NCI-H524 (cell line): Measurements from ENCODE around the gene RASGEF1C.

Experiments
- DNase-seq, 2 experiments: peaks; one replicate each; lab custom pipeline; 2025; lab: John Stamatoyannopoulos, UW

Gene RASGEF1C

DNA sequence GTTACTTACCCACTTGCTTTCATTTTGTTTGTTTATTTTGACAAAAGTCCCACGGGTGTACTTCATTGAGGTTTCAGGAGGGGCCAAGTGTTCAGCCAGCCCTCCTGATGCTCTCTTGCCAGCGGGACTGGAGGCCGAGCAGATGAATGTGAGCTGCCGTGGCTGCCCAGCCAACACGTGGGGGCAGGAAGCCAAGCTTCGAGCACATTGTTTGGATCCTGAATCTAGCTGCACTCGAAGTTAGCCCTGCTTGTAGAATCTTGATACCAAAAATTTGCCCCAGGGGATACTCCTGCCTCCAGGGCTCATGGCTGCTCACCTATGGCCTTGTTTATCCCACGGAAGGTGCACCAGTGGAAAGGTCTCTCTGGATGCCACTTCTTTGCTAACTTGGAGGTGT, 49.3 kb downstream of the RASGEF1C start:
- DNase-seq, result no peak

DNA sequence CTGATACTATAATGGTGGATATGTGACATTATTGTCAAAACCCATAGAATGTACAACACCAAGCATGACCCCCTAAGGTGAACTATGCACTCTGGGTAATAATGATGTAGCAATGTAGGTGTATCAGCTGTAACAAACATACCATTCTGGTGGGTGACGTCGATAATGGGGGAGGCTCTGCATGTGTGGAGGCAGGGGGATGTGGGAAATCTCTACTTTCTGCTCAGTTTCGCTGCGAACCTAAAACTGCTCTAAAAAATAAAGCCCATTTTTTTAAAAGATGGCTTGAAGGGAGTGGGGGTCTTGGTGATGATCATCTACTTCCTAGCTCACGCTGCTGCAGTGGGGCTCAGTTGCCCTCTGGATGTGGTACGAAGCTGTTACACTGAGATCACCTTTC, 51.1 kb downstream of the RASGEF1C start:
- DNase-seq, result no peak

GRCh38 chr5:180156141-180156540, 52.9 kb downstream of the RASGEF1C start:
- DNase-seq, result peak; percentile 56 to 65

GRCh38 chr5:180155365-180155926, 53.6 kb downstream of the RASGEF1C start:
- peak; percentile 78 to 94 for DNase-seq

GRCh38 chr5:180154821-180155364, 54.1 kb downstream of the RASGEF1C start:
- no peak for DNase-seq

DNA sequence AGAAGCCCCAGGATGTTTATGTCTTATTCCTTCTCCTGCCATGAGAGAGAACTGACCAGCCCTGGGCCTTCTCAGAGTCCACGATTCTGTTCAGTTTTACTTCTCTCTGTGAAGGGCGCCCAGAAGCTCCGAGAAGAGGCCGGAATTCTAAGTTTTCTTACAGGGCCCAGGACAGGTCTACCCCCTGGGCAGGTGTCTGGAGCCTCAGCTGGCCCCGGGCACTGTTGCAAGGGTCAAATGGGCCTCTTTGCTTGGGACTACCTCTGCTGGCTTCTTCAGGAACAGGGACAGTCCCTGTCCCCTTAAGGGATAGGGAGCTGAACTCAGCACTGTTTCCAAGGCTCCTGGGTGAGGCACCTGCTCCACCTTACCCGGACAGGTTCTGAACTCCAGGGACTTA, 55.0 kb downstream of the RASGEF1C start:
- DNase-seq, result no peak

- no peak for DNase-seq
Observed at GRCh38 chr5:180153099-180153498, 55.9 kb downstream of the RASGEF1C start.

- no peak for DNase-seq
Observed at GRCh38 chr5:180143656-180144364, 65.2 kb downstream of the RASGEF1C start.

GRCh38 chr5:180142824-180143610, 66.0 kb downstream of the RASGEF1C start:
- peak in 1 of 2 experiments; percentile 18 for DNase-seq

- peak; percentile 17 to 60 for DNase-seq
Observed at GRCh38 chr5:180142021-180142765, 66.8 kb downstream of the RASGEF1C start.

DNA sequence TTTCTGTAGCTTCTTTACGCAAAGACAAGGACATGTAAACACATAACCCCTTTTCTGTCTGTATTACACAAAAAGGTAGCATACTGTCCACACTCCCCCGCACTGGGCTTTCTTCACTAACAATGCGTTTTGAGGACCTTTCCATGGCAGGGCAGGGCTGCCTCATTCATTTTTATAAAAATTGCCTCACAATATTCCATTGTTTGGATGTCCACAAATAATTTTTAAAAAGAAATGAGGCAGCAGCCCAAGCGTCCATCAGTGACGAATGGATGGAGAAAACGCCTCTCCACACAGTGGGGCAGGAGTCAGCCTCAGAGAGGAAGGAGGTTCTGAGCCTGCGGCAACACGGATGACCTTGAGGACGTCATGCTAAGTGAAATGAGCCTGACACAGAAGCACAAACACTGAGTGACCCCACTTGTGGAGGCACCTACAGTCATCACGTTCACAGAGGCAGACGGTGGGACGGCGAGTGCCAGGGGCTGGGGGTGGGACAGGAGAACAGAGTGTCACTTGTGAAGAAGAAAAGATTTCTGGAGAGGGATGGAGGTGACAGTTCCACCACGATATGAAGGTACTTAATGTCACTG, 67.8 kb downstream of the RASGEF1C start:
- no peak for DNase-seq

DNA sequence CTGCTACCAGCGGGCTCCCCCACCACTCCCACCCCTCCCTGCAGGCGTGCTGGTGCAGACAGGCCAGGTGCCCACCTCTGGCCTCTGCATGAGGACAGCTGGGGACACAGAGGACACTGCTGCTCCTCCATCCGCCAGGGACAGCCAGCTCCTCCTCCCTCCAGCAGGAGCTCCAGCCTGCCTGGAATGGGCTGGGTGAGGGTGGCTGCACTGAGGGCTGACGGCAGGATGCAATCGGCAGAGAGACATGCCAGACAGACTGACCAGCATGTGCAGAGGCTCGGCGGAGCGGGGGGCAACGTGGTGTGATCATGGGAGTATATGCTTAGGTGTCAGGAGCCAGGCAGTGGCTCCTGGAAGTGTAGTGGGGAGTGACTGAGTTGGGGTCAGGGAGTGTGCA, 68.4 kb downstream of the RASGEF1C start:
- DNase-seq, result no peak

GRCh38 chr5:180140079-180140554, 68.9 kb downstream of the RASGEF1C start:
- no peak for DNase-seq

DNA sequence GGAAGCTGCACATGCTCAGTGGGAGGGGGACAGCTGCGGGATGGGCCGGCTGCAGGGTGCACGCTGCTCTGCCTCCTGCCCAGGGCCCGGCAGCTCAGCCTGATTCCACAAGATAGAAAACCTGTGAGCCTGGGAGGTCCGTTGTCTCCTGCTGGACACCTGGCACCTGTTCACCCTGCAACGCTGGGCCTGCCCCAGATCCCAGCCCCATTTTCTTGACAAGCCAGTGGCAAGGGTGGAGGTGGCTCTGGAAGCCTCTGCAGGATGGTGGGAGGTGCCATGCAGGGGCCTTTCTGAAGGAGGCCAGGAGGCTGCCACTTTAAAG, 69.3 kb downstream of the RASGEF1C start:
- DNase-seq, result no peak

- no peak for DNase-seq
Observed at GRCh38 chr5:180138976-180139730, 69.9 kb downstream of the RASGEF1C start.

DNA sequence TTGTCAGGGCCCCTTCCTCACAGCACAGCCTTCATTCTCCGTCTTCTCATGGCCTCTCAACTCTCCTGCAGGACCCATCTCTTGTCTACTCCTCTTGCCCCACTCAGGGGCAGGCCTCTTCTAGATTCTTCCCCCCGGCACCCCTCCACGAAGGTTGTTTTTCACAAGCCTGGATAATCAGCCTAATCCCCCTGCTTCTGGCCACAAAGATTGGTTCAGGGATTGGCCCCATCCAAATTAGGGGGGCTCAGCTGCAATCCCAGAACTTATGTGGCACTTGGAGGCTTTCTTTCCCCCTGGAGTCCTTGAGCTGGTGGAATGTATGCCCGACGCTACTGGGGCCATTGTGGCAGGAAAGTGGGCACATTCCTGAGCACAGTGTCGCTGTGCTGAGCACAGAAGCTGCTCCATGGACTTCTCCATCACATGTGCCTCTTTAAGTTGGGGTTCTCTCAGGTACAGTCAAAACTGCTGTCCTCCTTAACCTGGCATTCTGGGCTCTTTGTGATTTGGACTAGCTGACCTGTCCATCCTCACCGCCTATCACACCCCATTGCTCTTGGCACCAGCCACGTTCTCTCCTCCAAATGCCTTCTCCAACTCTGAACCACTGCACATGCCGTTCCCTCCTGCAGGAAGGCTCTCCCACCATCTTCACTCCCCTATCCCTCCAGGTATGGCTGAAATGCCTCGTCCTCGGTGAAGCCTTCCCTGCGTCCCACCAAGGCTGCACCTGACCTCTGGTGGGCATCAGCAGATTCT, 70.6 kb downstream of the RASGEF1C start:
- DNase-seq, result peak in 1 of 2 experiments; percentile 16

- peak; percentile 47 to 57 for DNase-seq
Observed at GRCh38 chr5:180137401-180138213, 71.4 kb downstream of the RASGEF1C start.

- DNase-seq, result no peak
Observed at GRCh38 chr5:180136630-180137381, 72.2 kb downstream of the RASGEF1C start.
